Measurements from ENCODE around the gene GPRC5A. TPM values are rescaled to one million over a fixed set of nuclear protein-coding genes. Genes with fewer than 3 reads are reported as not detected.

Gene GPRC5A
- total RNA-seq, 1 experiment from 2014 or later: 73.9 TPM

DNA sequence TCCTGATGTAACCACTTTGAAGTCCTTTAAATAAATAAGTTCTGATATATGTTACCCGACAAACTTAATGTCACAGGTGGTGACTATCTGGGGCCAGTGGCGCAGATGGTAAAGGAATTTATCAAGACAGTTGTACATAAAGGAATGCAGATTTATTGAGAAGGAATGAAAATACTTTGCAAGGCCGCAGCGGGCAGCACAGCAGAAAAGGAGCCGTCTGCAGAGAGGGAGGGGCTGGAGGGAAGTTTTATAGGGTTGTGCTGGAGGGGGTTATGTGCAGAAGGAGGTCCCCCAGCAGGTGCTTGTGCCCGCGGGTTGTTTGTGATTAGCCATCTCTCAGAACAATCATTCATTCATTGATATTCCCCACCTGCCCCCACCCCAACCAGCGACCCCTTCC lies 43.2 kb downstream of the GPRC5A start:
- H3K9me3 ChIP-seq: no peaks in the 10 kb centered on the region
- TF ChIP-seq, protein P1, sequence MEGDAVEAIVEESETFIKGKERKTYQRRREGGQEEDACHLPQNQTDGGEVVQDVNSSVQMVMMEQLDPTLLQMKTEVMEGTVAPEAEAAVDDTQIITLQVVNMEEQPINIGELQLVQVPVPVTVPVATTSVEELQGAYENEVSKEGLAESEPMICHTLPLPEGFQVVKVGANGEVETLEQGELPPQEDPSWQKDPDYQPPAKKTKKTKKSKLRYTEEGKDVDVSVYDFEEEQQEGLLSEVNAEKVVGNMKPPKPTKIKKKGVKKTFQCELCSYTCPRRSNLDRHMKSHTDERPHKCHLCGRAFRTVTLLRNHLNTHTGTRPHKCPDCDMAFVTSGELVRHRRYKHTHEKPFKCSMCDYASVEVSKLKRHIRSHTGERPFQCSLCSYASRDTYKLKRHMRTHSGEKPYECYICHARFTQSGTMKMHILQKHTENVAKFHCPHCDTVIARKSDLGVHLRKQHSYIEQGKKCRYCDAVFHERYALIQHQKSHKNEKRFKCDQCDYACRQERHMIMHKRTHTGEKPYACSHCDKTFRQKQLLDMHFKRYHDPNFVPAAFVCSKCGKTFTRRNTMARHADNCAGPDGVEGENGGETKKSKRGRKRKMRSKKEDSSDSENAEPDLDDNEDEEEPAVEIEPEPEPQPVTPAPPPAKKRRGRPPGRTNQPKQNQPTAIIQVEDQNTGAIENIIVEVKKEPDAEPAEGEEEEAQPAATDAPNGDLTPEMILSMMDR (IDR thresholded peaks at IDR 0.05; ENCODE audit: insufficient read depth in 1 of 2, low read depth in 1 of 2, low read length in 1 of 2, severe bottlenecking in 1 of 2, unreplicated experiment in 1 of 2): no peak
- DNase-seq: peak; percentile 60 to 74
- ChIA-PET CTCF (interaction anchor here (1.3 kb wide), 1 partner anchor 21 kb away, joined by 3 read pairs; no protein-coding TSS in a partner anchor), POLR2A (no interaction called here)
- no peaks in the 10 kb centered on the region for H3K27me3 ChIP-seq (replicated peaks; ENCODE audit: control insufficient read depth, insufficient read depth, low read length)
- peaks cover 17% of the 10 kb centered on the region for H3K4me1 Mint-ChIP-seq (ENCODE audit: low read depth, unreplicated experiment)
- H3K4me3 ChIP-seq (ENCODE audit: low read depth, low read length): no peak overlapping the region
- no peaks in the 10 kb centered on the region for H3K27me3 Mint-ChIP-seq (ENCODE audit: insufficient read depth, unreplicated experiment)
- H3K36me3 ChIP-seq (ENCODE audit: control insufficient read depth, insufficient read depth, low read length): no peaks in the 10 kb centered on the region
- H3K4me3 Mint-ChIP-seq (ENCODE audit: unreplicated experiment): peak overlapping the region; percentile 34
- H3K27ac Mint-ChIP-seq (ENCODE audit: unreplicated experiment): peak overlapping the region; percentile 79
- H3K36me3 Mint-ChIP-seq (ENCODE audit: insufficient read depth, unreplicated experiment): no peaks in the 10 kb centered on the region
- no peaks in the 10 kb centered on the region for H3K9me3 Mint-ChIP-seq (ENCODE audit: unreplicated experiment)
- intact Hi-C loops (cut with micrococcal nuclease; ENCODE audit: unreplicated experiment): loop anchor here (5.0 kb wide), 1 partner anchor 43 kb away; no protein-coding TSS in a partner anchor
- H3K4me1 ChIP-seq: peaks cover 18% of the 10 kb centered on the region
- BruUV-seq (replicated peaks): no TSS peak

DNA sequence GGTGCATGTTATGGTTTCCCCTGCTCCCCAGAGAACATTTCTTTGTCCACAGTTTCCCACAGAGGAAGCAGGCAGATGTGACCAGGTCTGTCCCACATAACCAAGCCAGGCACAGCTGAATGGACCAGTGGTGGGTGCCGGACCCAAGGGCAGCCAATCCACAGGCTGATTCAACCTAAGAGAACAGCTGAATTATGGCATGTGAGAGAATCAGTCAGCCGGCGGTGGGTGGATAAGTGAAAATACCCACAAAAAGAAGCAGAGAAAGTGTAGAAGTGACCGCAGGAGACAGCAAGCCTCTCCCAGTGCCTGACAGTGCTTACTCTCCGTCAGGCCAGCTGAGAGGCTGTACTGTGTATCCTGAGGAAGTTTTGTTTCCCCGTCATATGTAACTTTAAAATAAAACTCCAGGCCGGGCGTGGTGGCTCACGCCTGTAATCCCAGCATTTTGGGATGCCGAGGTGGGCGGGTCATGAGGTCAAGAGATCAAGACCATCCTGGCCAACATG lies 45.7 kb downstream of the GPRC5A start:
- Histone ChIP-seq H3K27me3 (replicated peaks; ENCODE audit: control insufficient read depth, insufficient read depth, low read length) (no peaks in the 10 kb centered on the region), H3K36me3 (ENCODE audit: control insufficient read depth, insufficient read depth, low read length) (no peaks in the 10 kb centered on the region), H3K4me3 (ENCODE audit: low read depth, low read length) (no peak overlapping the region), H3K9me3 (no peaks in the 10 kb centered on the region), H3K4me1 (peaks cover 18% of the 10 kb centered on the region)
- no peaks in the 10 kb centered on the region for H3K9me3 Mint-ChIP-seq (ENCODE audit: unreplicated experiment)
- TF ChIP-seq, protein P1 (IDR thresholded peaks at IDR 0.05; ENCODE audit: insufficient read depth in 1 of 2, low read depth in 1 of 2, low read length in 1 of 2, severe bottlenecking in 1 of 2, unreplicated experiment in 1 of 2): no peak
- peaks cover 17% of the 10 kb centered on the region for H3K4me1 Mint-ChIP-seq (ENCODE audit: low read depth, unreplicated experiment)
- intact Hi-C loops (cut with micrococcal nuclease; ENCODE audit: unreplicated experiment): no loop called here
- POLR2A ChIA-PET: no interaction called here
- no peaks in the 10 kb centered on the region for H3K36me3 Mint-ChIP-seq (ENCODE audit: insufficient read depth, unreplicated experiment)
- CTCF ChIA-PET: interaction anchor here (0.6 kb wide), 1 partner anchor 67 kb away, joined by 3 read pairs; no protein-coding TSS in a partner anchor
- no peak overlapping the region for H3K27ac Mint-ChIP-seq (ENCODE audit: unreplicated experiment)
- no peak overlapping the region for H3K4me3 Mint-ChIP-seq (ENCODE audit: unreplicated experiment)
- BruUV-seq (replicated peaks): no TSS peak
- DNase-seq: peak in 1 of 2 experiments; percentile 12
- no peaks in the 10 kb centered on the region for H3K27me3 Mint-ChIP-seq (ENCODE audit: insufficient read depth, unreplicated experiment)

DNA sequence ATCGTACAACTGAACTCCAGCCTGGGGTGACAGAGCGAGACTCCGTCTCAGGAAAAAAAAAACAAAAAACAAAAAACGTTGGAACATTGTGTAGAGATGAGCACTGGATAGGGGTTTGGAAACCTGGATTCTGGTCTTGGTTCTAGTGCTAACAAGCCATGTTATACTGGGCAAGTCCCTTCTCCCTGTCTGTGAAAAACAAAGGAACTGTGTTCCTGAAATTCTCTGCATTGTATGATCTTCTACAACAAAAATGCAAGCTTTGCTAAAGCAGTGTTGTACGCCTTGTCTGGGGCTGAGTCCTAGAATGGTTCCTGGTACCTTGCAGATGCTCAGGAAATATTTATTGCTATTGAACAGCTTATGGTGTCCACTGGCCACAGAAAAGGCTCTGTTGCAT lies 47.2 kb downstream of the GPRC5A start:
- BruUV-seq (replicated peaks): no TSS peak
- H3K36me3 Mint-ChIP-seq (ENCODE audit: insufficient read depth, unreplicated experiment): no peaks in the 10 kb centered on the region
- POLR2A ChIA-PET: no interaction called here

More for the DNA sequence above, 47.2 kb downstream of the GPRC5A start:
- TF ChIP-seq, protein P1 (IDR thresholded peaks at IDR 0.05; ENCODE audit: insufficient read depth in 1 of 2, low read depth in 1 of 2, low read length in 1 of 2, severe bottlenecking in 1 of 2, unreplicated experiment in 1 of 2): no peak
- H3K27ac Mint-ChIP-seq (ENCODE audit: unreplicated experiment): no peak overlapping the region
- no peak overlapping the region for H3K4me3 Mint-ChIP-seq (ENCODE audit: unreplicated experiment)
- no peaks in the 10 kb centered on the region for H3K27me3 Mint-ChIP-seq (ENCODE audit: insufficient read depth, unreplicated experiment)
- Histone ChIP-seq H3K36me3 (ENCODE audit: control insufficient read depth, insufficient read depth, low read length) (no peaks in the 10 kb centered on the region), H3K27me3 (replicated peaks; ENCODE audit: control insufficient read depth, insufficient read depth, low read length) (no peaks in the 10 kb centered on the region), H3K4me1 (peaks cover 17% of the 10 kb centered on the region), H3K4me3 (ENCODE audit: low read depth, low read length) (no peak overlapping the region), H3K9me3 (no peaks in the 10 kb centered on the region)
- H3K4me1 Mint-ChIP-seq (ENCODE audit: low read depth, unreplicated experiment): peaks cover 15% of the 10 kb centered on the region
- CTCF ChIA-PET: interaction anchor here (0.7 kb wide), 1 partner anchor 113 kb away, joined by 3 read pairs; no protein-coding TSS in a partner anchor
- DNase-seq: peak in 1 of 2 experiments; percentile 9
- no peaks in the 10 kb centered on the region for H3K9me3 Mint-ChIP-seq (ENCODE audit: unreplicated experiment)
- intact Hi-C loops (cut with micrococcal nuclease; ENCODE audit: unreplicated experiment): no loop called here

All from Caco-2 (cell line).